Right forelimb (tissue), 1 donor: Measurements from ENCODE around the gene DAD1.

Experiments used
- DNase-seq: peaks from one replicate; pipeline ENCODE4 v3.0.0-alpha.2; 2018

DAD1 gene

DNA sequence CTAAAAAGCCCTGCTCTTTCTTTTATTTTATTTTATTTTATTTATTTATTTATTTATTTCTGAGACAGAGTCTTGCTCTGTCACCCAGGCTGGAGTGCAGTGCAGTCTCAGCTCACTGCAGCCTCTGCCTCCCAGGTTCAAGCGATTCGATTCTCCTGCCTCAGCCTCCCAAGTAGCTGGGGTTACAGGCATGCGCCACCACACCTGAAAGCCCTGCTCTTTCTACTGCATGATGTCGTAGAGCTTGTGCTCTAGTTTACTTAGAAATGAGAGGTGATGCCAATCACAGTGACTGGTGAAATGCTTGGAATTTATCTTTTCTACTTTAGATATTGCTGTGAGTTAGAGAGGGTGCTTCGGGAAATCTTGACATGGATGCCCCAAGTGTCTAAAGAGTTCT, 54.5 kb downstream of the DAD1 start:
- no peak for DNase-seq

DNA sequence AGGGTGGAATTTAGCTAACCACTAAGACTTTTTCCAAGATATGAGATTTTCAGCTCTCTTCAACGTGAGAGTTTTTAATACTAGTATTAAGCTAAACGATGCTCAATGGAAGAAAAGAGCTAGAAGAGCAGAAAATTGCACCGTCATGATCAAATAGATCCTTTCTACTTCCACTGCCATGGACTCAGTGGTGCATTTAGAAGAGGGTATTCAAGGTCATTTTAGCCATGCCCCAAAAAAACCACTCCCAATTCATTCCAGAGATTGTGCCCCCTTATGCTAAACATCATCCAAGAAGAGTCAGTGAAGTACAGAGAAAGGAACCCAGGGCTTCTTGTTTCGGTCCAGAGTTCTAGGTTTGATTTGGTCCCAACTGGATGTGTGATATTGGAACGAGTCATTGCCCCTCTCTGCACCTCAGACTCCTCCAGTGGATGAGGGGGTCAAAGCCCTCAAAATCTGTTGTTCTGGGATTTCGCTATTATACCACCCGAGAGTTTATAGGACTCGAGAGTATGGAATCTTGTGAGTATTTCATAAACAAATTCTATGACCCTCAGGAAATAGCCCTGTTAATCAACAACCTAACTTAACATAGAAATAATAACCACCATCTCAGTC, 55.2 kb downstream of the DAD1 start:
- DNase-seq: no peak

DNA sequence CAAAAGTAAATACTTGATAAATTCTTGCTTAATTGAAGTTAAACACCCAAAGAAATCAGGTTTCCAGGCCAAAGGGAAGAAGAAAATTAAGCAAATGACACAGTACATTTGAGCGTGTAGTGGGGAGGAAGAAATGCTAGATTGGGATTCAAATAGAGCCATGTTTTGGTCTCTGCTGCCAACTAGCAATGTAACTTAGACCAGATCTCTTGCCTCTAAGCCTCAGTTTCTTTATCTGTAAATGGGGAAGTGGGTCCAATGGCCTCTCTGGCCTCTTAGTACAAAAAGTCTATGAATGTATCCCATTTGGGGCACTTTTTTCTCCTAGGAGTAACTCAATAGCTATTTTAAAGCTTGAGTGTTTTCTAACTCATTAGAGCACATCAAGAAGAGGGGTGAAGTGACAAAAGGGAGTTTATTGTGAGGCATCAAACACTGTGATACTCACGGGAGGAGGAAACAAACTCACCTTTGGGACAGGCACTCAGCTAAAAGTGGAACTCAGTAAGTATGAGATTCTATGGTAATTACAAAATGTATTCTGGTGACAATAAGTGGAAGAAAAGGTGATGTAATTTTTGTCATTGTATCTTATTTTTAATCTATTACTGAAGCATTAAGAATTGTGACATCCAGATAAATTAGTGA, 55.8 kb downstream of the DAD1 start:
- DNase-seq: no peak

DNA sequence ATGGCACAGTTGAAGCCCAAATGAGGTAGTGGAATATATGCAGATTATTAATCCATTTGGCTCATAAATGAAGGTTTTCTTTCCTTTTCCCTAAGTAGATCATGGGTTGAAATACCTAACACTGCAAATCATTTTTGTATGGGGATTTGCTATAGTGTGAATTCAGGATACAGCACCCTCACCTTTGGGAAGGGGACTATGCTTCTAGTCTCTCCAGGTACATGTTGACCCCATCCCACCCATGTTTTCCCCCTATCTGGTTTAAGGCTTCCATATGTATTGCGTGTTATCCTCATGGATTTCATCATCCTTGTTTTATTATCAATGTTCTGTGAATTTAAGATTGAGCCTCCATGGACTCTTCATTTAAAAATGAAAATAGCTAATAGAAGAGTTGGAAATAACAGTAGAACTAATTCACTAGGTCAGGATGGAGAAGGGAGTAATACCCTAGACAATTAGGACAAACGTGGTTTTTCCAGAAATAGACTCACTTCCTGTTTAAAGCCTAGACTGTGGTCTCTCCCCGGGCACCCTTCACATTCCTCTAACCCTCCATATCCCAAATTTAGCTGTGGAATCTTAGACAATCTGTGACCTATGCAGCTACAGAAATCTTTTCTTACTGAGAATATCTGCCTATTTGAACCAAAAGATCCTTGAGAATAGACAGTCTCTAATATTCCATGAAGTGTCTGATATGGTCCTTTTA, 56.5 kb downstream of the DAD1 start:
- no peak for DNase-seq

DNA sequence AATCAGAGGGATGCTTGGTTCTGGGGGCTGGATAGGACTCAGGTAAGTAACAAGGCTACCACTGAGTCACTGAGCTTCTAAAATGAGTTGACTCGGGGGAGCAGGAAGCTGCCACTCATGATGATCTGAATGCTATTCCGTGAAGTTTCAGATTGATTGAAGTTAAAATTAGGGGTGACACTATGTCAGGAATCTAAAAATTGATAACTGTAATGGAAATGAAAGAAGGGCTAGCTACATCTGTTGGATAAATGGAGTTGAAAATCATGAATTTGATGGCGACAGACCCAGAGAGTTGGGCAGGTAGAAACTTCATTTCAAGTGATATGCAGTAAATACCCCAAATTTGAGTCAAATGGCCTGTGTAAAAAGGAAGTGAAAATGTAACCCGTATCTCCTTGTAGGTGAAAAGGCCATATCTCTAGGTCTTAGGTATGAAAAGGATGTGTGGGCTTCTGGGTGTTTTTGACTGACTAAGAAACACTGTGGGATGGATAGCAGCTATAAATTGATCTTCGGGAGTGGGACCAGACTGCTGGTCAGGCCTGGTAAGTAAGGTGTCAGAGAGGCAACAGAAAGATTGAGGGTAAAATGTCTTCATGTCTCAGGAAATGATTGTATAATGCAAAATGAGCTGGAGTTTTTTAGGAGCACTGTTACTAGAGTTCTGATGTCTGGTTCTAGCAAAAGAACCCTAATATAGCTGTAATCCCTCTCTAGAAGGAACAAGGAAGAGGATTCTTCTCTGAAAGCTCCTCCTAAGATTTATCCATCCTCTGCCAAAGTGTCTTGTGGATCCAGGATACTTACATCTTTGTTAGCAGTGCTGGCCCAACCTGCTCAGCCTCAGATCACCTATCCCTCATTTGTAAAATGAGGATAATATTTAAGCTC, 57.3 kb downstream of the DAD1 start:
- DNase-seq: no peak

DNA sequence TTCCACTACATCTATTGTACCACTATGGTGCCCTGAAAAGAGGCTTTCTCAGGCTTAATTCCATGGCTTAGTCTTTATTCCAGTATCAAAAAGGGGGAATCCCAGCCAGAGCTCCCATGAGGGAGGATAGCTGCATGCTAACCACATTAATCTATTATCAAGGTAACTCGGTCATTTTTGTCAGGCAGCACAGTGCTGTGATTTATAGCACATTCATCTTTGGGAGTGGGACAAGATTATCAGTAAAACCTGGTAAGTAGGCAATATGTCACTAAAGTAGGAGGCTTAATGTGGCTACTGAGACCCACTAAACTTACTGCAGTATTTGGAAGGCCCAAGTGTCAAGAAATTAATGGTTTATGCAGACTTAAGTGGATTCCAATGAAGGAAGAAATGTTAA, 58.9 kb downstream of the DAD1 start:
- no peak for DNase-seq

DNA sequence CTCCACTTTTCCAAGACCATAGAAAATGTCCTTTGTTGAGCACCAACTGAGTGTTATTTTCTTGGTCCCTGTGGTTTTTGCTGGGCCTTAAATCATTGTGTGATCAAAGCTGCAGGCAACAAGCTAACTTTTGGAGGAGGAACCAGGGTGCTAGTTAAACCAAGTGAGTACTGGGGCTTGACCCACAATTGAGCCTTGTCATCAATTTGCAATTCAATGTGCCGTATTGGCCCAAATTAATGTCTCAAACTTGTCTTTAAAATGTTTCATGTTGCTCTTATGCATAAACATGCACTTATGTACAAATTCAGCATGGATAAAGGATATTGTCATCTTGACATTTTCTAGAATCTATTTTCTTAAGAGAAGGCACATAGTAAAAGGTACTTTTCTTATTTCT, 62.3 kb downstream of the DAD1 start:
- DNase-seq: no peak

DNA sequence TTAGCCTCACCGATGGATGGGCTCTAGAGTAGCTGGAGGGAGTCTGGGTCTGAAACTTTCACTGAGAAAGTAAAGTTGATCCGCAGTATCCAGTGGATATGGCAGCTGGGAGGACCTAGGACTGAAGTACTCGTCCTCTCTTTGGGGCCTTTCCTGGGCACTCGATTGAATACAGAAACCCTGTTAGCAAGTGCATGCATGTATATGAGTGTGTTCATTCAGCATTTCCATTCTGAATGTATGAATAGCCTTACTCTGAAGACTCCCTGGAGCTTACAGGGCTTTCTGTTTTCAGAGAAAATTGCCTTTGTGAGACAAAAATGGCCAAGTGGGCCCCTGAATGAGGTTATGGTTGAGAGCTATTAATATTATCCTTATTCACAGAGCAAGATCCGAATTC, 62.8 kb downstream of the DAD1 start:
- no peak for DNase-seq

DNA sequence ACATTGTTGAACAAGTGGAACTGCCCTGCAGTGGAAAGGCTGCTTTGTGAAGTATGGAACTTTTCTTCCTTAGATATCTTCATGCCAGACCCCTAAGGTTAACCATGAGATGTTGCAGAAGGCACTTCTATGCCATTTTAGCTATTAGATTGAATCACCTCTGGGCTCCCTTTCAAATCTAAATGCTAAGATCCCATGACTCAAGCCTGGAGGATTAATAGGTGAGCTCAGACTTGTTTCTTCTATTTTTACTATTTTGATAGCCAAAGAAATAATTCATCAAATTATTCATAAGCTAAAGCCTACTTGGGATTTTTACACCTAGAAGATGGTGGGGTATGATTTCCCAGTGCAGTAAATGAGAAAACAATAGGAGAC, 64.3 kb downstream of the DAD1 start:
- no peak for DNase-seq

DNA sequence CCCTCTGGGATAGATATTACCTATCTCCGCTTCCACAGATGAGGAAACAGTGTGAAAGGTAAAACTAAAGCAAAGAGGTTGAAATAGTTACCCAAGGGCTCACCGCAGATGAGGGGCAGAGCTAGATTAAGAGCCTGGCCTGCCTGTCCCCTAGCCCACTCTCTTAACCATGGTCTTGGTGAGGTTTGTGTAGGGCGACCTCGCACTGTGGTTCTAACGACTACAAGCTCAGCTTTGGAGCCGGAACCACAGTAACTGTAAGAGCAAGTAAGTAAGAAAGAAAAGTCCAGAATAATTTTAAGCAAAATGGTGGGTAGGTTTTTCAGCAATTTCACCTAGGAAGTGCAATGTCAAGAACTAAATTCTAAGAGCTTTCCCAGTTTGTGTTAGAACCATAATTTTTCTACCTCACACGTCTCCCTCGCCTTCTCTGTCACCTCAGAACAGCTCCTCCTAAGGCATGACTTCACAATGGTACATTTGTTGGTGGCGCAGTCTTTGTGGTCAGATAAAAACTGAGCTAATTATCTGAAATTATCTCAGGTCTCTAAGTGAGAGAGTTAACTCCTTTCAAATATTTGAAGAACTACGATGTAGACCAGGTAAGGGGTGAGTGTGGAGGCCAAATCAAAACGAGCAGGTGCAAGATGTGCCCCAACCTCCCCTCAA, 64.8 kb downstream of the DAD1 start:
- no peak for DNase-seq

DNA sequence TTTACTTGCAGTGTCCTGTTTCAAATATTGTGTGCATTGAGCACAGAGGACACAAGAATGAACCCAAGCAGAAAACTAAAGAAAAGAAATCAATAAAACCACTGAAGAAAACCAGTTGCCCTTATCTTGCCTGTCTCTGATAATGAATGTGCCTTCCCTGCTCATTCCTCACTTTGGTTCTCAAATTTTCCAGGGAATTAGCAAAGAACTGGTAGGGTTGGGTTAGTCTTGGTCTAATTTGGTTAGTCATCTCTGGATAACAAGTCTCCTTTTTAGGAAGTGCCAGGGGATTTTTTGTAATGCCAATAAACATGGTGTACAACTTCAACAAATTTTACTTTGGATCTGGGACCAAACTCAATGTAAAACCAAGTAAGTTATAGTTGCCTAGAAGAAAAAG, 65.7 kb downstream of the DAD1 start:
- no peak for DNase-seq

DNA sequence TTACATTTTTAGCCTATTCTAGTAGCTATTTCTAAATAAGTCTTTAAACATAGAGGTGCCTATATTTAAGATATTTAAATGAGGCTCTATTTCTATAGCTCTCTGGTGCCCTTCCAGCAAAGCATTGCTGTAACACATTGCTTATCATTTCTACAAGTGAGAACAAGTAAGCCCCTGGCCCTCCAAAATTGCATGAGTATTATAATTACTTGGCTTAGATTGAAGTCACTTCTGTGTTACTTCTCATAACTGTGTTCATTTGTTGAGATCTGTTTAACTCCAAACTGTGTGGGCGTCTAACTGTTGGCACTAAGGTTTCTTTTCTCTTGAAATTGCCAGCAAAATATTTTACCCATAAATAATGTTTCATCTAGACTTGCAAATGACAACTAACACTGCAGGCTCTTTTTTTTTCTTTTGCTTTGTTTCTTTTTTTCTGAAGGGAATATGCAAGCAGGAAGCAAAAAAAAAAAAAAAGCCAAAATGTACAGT, 66.5 kb downstream of the DAD1 start:
- no peak for DNase-seq

DNA sequence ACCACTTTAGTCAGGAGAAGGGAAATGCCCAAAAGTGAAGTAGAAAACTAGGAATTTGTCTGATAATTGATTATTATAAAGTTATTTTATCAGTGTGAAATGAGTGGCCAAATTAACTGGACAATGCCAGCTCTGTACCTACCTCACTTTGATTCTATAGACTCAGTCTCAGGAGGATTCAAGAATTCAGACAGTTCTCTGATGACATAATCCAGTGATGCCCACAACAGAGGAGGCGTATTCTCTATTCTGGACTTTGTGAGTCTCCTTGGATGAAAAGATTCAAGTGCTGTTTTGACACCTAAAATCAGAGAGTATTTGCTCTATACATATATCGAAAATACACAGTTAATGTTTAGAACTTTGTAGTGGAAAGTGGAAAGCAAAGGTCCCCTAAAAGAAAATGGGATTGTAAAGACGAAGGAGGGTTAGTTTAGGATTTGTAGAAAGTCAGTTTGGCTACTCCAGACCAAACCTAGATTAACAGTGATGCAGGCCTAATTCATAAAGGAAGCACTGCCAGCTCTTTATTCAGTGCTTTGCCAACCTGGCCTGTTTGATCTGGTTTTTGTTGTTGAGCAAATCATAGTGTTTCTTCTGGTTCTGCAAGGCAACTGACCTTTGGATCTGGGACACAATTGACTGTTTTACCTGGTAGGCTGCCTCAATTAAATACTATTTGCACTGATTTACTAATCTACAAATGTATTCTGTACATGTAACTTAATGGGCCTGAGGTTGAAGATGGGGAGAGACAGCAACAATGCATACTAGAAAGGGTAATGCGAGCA, 67.4 kb downstream of the DAD1 start:
- DNase-seq: no peak

DNA sequence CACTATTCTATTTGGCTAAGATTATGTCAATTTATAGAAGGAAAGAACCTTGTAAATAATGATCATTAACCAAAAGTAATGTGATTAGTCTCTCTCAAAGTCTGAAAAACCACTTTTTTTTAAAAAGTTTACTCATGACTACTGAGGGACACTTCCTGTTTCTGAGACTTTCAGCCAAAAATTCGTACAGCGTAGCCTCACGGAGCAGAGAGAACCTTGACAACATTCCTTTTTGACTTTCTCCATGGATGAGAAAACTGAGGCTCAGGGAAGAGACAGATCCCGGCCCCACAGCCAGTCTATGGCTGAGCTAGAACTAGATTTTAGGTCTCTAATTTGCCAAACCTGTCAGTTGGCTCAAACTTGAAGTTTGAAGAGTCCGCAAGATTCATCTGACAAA, 68.2 kb downstream of the DAD1 start:
- no peak for DNase-seq

DNA sequence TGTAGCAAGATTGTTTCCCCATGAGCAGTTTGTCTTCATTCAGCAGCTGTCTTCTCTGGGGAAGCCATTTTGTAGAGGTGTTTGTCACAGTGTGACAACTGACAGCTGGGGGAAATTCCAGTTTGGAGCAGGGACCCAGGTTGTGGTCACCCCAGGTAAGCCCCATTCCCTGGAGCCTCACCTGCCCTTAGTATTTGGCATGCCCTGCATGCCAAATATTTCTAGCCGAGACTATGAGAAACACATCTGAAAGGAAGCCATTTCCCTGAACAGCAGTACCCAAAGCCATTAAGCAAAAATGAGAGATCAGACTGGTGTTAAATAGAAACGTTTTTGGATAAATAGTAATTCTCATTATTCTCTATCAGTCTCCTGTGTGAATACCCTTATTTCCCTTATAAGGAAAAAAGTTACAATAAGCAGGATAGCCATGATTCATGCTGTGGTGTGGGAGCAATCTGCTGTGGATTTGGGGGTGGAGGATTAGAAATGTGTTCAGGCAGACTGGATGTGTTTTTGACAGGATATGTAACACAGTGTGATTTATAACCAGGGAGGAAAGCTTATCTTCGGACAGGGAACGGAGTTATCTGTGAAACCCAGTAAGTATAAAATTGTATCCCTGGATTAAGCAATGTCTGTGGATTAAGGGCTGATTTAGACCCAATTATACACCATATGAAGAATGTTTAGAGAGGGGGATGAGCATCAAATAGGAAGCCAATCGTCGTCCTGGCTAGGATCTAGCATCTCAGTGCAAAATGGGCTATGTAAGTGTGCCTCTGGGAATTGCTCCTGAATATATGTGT, 68.9 kb downstream of the DAD1 start:
- no peak for DNase-seq

DNA sequence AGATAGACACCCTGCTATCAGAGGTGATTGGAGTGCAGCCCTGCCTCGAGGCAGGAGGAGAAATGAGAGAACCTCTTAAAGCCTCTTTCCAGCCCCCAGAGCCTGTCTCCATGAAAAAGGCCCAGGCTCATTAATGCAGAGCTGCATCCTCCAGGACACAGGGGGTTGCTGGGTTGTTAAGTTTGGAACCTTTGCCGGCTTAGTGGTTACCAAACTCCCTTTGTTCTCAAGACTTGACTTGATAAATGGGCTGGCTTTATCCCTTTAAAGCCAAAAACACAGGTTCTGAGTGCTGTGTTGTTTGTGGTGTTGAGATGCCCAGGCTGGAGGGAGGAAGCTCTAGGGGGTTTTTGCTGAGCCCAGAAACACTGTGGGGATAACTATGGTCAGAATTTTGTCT, 71.0 kb downstream of the DAD1 start:
- no peak for DNase-seq

DNA sequence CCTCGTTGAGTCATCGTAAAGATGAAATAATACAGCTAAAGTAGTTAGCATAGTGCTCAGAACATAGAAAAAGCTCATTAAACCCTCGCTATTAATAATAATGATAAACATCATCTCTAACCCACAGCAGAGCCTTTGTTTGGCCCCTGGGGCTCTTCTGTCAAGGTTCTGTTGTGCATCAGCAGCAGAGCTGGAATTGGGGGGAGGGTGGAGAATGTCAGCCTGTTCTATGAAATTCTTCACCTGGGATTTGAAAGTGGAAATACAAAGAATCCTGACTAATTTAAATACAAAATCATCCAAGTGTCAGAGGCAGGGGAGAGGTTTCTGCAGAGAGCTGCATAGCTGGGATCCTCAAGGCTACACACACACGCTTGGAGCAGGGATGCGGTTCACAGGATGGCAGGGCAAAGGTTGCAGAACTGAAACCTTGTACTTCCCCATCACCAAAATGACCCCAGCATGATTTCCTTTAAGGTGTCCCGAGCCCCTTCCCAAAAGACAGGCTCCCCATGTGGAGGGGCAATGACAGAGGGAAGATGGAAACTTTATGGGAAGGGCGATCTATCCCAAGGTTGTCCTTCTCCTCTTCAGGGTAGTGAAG, 71.8 kb downstream of the DAD1 start:
- no peak for DNase-seq

DNA sequence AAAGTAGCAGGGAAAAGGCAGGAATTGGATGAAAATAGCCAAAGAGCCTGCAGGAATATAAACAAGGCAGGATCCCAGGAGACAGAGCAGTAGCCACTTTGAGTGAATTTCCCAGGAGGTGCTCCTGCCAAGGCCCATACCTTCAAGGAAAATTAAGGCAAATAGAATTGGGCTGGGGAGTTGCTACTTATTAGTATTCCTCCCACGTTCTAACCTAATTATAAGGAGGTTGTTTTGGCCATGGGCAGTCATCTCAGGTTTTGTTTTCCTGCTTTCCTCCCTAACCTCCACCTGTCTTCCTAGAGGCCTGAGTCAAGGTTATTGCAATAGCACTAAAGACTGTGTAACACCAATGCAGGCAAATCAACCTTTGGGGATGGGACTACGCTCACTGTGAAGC, 73.1 kb downstream of the DAD1 start:
- no peak for DNase-seq
